Glomerular endothelial cell (primary cell): ENCODE measurements around the gene CACNA1B. TPM values are rescaled to one million over a fixed set of nuclear protein-coding genes. Genes with fewer than 3 reads are reported as not detected.
"Not testable (repeated sequence)": the region's sequence is repeated elsewhere in the genome, so short reads cannot be mapped to it uniquely, and the experiment has no call there.

ENCODE experiments used
- DNase-seq: peaks from one replicate; pipeline ENCODE4 v3.0.0-alpha.2; 2011; ENCODE audit warnings: low read depth, low spot score; ENCODE audit errors: extremely low read depth
- total RNA-seq: library from RNA; depleted of rRNA; stranded (reverse); fragments of >200 nt; gene quantifications from 2 replicates; pipeline ENCODE4 v1.2.3, GENCODE V29; 2015

Gene CACNA1B
- total RNA-seq, 1 donor from 2014 or later: 0.41 TPM

GRCh38 chr9:138105561-138106505 lies 228.3 kb downstream of the CACNA1B start:
- DNase-seq: no peak

DNA sequence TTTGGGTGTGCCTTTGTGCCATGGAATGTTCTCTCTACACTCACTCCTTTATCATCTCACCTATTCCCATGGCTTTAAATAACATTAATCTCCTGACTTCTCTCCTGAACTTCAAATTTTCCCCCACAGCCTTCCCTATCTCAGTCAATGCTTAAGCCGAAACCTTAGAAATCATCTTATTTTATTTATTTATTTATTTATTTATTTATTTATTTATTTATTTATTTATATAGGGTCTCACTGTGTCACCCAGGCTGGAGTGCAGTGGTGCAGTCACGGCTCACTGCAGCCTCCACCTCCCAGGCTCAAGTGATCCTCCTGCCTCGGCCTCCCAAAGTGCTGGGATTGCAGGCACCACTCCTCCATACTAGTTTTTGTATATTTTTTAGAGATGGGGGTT lies 229.5 kb downstream of the CACNA1B start:
- not testable (repeated sequence) for DNase-seq

GRCh38 chr9:138111607-138112006 lies 234.0 kb downstream of the CACNA1B start:
- no peak for DNase-seq

- DNase-seq: no peak
Observed at GRCh38 chr9:138112090-138112748, 234.6 kb downstream of the CACNA1B start.

GRCh38 chr9:138112791-138113600 lies 235.4 kb downstream of the CACNA1B start:
- DNase-seq: no peak

DNA sequence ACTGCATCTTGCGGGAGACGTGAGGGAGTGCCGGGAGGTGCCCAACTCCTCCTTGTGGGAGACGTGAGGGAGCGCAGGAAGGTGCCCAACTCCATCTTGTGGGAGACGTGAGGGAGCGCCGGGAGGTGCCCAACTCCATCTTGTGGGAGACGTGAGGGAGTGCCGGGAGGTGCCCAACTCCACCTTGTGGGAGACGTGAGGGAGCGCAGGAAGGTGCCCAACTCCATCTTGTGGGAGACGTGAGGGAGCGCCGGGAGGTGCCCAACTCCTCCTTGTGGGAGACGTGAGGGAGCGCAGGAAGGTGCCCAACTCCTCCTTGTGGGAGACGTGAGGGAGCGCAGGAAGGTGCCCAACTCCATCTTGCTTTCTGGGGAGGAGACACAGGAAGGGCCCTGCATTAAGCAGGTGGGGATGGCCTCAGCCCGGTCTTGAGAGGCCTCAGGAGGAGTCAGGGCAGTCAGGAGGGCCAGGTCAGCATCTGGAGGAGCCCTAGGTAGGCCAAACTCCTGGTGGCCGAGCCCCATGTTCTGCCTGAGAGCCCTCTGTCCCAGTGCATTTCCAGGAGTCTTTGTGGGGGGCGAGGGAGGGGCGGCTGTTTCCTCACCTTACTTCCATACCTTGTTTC lies 236.2 kb downstream of the CACNA1B start:
- DNase-seq: not testable (repeated sequence)

DNA sequence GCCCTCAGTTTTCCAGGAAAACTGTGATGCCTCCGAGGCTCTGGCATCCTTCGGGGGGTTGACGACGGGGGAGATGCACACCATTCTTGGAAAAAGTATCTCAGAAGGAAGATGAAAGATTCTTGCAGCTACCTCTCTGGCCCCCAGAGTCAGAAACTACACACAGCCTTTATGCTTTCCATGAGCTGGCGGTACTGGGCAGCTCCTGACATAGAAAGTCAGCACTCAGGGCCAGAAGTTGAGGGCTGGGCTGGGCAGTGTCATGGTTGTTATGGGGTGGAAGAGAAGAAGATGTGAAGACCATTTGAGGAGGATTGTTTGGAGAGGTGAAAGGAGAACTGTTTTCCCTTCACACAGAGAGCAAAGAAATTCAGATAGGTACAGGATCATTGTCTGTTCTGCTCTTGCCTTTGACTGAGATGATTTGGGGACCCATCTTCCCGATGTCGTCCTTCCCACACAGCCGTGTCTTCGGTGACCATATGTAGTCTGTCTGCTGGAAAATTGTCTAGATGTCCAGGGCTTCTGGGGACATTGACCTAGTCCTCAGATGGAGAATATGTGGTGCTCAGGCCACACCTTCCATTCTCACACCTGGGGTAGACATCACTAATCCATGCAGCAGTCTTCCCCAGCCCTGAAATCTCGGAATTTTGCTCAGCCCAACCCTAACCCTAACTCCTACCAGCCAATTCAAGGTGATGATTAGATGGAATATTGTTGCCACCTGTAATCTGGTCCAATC lies 237.1 kb downstream of the CACNA1B start:
- DNase-seq: no peak

GRCh38 chr9:138115506-138115905 lies 237.9 kb downstream of the CACNA1B start:
- no peak for DNase-seq

DNA sequence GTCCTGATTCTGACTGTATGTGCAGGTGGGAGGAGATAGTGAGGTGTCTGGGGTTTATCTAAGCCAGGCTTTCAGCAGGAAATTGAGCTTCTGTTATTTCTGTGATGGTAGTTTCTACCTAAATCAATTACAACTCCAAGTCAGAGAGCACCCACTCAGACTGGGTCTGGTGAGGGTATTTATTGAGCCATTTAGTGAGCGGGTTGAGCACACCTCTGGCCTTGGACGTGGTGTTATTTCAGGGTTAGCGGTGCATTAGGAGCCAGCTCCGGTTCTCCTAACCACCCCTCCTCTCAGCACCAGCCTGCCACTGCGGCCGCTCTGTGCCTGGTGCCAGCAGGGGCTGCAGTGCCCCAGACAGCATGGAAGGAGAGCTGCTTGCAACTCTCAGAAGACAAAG lies 238.9 kb downstream of the CACNA1B start:
- DNase-seq: no peak

GRCh38 chr9:138117101-138117750 lies 239.6 kb downstream of the CACNA1B start:
- DNase-seq: no peak

- DNase-seq: no peak
Observed at GRCh38 chr9:138117836-138118235, 240.3 kb downstream of the CACNA1B start.

- DNase-seq: no peak
Observed at GRCh38 chr9:138118601-138119071, 241.1 kb downstream of the CACNA1B start.

DNA sequence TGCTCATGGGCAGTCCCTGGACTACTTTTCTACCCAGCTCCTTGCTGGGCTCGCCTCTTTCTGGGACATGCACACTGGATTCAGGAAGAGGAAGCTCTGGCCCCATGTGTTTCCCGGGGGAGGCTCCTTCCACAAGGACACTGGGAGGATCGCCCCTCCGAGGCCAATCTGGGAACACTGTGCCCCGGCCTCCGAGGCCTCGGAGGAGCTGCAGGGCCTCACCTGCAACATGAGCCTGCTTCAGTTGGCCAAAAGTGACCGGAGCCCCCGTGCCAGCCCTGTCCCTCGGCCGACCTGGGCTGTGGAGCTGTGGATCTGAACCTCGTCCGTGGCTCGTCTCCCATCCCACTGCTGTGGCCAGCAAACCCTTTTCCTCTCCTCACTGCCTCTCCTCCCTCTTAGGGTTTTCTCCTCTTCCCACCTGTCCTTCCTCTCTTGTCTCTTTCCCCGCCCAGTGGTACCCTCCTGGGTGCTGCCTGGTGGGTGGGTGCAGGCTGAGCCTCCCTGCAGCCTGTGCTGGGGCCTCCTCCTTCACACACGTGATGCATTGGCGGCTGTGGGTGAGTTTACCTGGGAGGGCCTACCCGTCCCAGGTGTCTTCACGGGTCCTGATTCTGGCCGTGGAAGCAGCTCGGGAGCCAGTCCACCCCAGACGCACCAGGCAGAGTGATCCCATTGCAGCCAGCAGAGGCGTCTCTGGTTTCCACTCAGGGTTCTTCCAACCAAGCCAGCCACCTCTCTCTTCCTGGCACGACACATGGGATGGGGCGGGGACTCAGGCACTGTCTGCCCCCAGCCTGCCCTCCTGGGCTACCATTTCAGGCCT lies 241.8 kb downstream of the CACNA1B start:
- DNase-seq: no peak

- DNase-seq: no peak
Observed at GRCh38 chr9:138120072-138120471, 242.5 kb downstream of the CACNA1B start.

- DNase-seq: no peak
Observed at GRCh38 chr9:138120511-138121437, 243.2 kb downstream of the CACNA1B start.

DNA sequence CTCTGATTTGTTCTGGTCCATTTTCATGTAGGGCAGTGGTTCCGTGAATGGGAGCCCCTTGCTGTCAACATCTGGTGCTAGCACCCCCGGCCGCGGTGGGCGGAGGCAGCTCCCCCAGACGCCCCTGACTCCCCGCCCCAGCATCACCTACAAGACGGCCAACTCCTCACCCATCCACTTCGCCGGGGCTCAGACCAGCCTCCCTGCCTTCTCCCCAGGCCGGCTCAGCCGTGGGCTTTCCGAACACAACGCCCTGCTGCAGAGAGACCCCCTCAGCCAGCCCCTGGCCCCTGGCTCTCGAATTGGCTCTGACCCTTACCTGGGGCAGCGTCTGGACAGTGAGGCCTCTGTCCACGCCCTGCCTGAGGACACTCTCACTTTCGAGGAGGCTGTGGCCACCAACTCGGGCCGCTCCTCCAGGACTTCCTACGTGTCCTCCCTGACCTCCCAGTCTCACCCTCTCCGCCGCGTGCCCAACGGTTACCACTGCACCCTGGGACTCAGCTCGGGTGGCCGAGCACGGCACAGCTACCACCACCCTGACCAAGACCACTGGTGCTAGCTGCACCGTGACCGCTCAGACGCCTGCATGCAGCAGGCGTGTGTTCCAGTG lies 244.0 kb downstream of the CACNA1B start:
- no peak for DNase-seq

- no peak for DNase-seq
Observed at GRCh38 chr9:138122201-138122600, 244.6 kb downstream of the CACNA1B start.
